Tibial nerve (tissue), 4 donors: Measurements from ENCODE around the gene ABL2.

ENCODE experiments used
- EP300 ChIP-seq, 2 donors: sonication (generic); formaldehyde crosslinking; IDR thresholded peaks; one replicate each; pipeline ENCODE4 v1.6.1; 2017; ENCODE audit warnings: antibody characterized with exemption in 2 of 2, mild to moderate bottlenecking in 1 of 2
- POLR2A ChIP-seq, 2 donors: fragments of 450-650 bp; IDR thresholded peaks; one replicate each; pipeline ENCODE4 v1.6.1; 2017; ENCODE audit warnings: antibody characterized with exemption in 2 of 2, mild to moderate bottlenecking in 2 of 2, moderate library complexity in 2 of 2
- TF ChIP-seq, protein P1 (sequence below), 5 experiments: fragments of 200-600 bp in 3 of 5; fragments of 450-650 bp in 2 of 5; sonication (generic) in 3 of 5; IDR thresholded peaks; one replicate each; pipeline ENCODE4 v1.5.1; 2016 to 2019; ENCODE audit warnings: antibody characterized with exemption in 5 of 5, mild to moderate bottlenecking in 3 of 5, moderate library complexity in 2 of 5

DNA sequence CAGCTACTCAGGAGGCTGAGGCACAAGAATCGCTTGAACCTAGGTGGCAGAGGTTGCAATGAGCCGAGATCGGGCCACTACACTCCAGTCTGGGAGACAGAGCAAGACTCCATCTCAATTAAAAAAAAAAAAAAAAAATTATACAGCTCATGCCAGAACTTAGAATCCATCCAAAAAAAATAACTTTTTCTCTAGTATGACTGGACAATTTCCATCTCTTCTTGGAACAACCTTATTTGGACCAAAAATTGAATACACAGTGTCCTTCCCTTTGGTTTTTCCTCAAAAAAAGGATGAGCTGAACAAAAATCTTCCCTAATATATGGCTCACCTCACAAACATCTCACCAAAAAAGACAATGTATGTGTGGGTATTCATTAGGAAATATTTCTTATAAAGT, 73.9 kb downstream of the ABL2 start:
- no peak for TF ChIP-seq POLR2A (IDR thresholded peaks at IDR 0.05)
- TF ChIP-seq, protein P1, sequence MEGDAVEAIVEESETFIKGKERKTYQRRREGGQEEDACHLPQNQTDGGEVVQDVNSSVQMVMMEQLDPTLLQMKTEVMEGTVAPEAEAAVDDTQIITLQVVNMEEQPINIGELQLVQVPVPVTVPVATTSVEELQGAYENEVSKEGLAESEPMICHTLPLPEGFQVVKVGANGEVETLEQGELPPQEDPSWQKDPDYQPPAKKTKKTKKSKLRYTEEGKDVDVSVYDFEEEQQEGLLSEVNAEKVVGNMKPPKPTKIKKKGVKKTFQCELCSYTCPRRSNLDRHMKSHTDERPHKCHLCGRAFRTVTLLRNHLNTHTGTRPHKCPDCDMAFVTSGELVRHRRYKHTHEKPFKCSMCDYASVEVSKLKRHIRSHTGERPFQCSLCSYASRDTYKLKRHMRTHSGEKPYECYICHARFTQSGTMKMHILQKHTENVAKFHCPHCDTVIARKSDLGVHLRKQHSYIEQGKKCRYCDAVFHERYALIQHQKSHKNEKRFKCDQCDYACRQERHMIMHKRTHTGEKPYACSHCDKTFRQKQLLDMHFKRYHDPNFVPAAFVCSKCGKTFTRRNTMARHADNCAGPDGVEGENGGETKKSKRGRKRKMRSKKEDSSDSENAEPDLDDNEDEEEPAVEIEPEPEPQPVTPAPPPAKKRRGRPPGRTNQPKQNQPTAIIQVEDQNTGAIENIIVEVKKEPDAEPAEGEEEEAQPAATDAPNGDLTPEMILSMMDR (IDR thresholded peaks at IDR 0.05) = no peak
- TF ChIP-seq EP300 (IDR thresholded peaks at IDR 0.05) = peak in 1 of 2 donors; percentile 52
